ENCODE data around the gene CHST8.

The CHST8 gene

GRCh38 chr19:33618884-33619283 lies 2.9 kb upstream of the CHST8 start:
- TF ChIP-seq, protein P1, sequence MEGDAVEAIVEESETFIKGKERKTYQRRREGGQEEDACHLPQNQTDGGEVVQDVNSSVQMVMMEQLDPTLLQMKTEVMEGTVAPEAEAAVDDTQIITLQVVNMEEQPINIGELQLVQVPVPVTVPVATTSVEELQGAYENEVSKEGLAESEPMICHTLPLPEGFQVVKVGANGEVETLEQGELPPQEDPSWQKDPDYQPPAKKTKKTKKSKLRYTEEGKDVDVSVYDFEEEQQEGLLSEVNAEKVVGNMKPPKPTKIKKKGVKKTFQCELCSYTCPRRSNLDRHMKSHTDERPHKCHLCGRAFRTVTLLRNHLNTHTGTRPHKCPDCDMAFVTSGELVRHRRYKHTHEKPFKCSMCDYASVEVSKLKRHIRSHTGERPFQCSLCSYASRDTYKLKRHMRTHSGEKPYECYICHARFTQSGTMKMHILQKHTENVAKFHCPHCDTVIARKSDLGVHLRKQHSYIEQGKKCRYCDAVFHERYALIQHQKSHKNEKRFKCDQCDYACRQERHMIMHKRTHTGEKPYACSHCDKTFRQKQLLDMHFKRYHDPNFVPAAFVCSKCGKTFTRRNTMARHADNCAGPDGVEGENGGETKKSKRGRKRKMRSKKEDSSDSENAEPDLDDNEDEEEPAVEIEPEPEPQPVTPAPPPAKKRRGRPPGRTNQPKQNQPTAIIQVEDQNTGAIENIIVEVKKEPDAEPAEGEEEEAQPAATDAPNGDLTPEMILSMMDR (IDR thresholded peaks at IDR 0.05; ENCODE audit: borderline replicate concordance, insufficient read depth, low read depth, low read length), result no peak
- H3K4me3 ChIP-seq (ENCODE audit: low read depth, low read length), result no peak overlapping the region

- TF ChIP-seq, protein P1 (IDR thresholded peaks at IDR 0.05; ENCODE audit: borderline replicate concordance, insufficient read depth, low read depth, low read length), result no peak
- no peak overlapping the region for H3K4me3 ChIP-seq (ENCODE audit: low read depth, low read length)
These were observed 1.1 kb upstream of the CHST8 start for GRCh38 chr19:33620611-33621010.

GRCh38 chr19:33621065-33621785 lies 528 bp upstream of the CHST8 start:
- TF ChIP-seq, protein P1 (IDR thresholded peaks at IDR 0.05; ENCODE audit: borderline replicate concordance, insufficient read depth, low read depth, low read length), result no peak
- no peak overlapping the region for H3K4me3 ChIP-seq (ENCODE audit: low read depth, low read length)

DNA sequence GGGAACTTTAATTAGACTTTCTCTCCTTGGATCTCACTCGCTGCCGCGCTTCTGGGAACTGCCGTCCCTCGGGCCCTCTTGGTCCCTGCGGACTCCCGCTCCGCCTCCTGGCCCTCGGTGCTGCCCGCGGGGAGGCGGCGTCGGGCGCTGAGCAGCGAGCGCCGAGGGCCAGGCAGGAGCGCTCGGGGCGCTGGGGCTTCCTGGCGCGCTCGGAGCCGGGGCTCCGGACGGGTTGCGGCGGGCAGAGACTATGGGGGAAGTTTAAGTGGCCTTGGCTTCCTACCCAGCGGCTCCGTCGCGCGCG lies 704 bp downstream of the CHST8 start:
- no peak overlapping the region for H3K4me3 ChIP-seq (ENCODE audit: low read depth, low read length)
- TF ChIP-seq, protein P1 (IDR thresholded peaks at IDR 0.05; ENCODE audit: borderline replicate concordance, insufficient read depth, low read depth, low read length), result no peak

DNA sequence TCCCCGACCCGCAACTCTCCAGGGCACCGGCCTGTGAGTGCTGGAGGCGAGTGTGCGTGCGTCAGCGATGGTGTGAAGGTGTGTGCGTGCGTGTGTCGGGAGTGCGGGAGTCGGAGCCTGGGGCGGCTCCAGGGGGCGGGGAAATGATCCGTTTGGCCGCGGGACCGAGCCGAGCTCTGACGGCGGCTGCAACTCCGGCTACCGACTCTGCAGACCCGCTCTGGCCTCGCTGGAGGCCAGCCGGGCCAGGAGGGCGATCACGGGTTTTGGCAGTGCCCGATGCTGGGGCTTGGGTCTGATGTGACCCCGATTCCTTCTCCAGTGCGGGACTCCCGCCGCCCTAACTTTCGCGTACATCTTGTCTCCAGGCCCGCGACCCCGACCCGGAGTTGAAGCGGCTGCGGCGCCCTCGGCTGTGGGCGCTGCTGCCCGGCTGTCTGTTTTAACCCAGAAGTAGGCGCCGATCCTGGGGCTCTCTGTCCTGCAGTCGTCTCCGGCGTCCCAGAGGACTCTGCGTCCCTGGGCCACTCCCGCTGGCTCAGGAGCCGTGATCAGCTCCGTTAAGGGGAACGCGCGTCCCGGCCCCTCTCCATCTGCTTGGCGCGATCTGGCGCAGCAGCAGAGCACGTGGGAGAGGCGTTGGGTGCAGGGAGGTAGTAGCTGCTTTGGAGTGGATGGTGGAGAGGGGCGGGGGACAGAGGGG lies 1.2 kb downstream of the CHST8 start:
- H3K4me3 ChIP-seq (ENCODE audit: low read depth, low read length), result no peak overlapping the region
- TF ChIP-seq, protein P1 (IDR thresholded peaks at IDR 0.05; ENCODE audit: borderline replicate concordance, insufficient read depth, low read depth, low read length), result no peak

- TF ChIP-seq, protein P1 (IDR thresholded peaks at IDR 0.05; ENCODE audit: borderline replicate concordance, insufficient read depth, low read depth, low read length), result no peak
- H3K4me3 ChIP-seq (ENCODE audit: low read depth, low read length), result no peak overlapping the region
These were observed 2.8 kb downstream of the CHST8 start for GRCh38 chr19:33624586-33624985.

DNA sequence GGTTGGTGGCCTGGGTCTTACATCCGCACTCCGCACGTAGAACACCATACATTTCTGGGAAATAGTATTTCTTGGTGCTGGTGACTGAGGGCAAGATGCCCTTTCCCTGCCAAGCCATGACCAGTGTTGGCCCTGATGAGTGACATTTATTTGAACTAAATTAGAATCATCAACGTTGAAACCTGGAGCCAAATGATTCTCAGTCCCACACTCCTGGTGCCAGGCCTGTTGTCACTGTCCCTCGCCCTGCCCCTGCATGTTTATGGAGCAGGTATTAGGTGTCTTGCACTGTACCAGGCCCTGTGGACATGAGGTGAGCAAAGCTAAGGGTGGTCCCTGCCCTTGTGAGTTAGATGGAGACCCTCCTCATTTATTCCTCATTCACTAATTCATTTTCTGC lies 5.8 kb downstream of the CHST8 start:
- TF ChIP-seq, protein P1 (IDR thresholded peaks at IDR 0.05; ENCODE audit: borderline replicate concordance, insufficient read depth, low read depth, low read length), result no peak
- no peak overlapping the region for H3K4me3 ChIP-seq (ENCODE audit: low read depth, low read length)

Measured in GM12875 (cell line).